Progenitor cell of endocrine pancreas (in vitro differentiated cells): ENCODE results near the gene INPP5J. TPM values are rescaled to one million over a fixed set of nuclear protein-coding genes. Genes with fewer than 3 reads are reported as not detected.

Source experiments
- DNase-seq: peaks from one replicate; pipeline ENCODE4 v3.0.0; 2021; ENCODE audit warnings: low spot score; ENCODE audit not compliant: unreplicated experiment
- H3K27ac Mint-ChIP-seq: 2 replicates; pipeline ENCODE4 v1.8.0; 2021; ENCODE audit warnings: mild to moderate bottlenecking, moderate library complexity, mixed read lengths
- H3K27me3 Mint-ChIP-seq: 2 replicates; pipeline ENCODE4 v1.8.0; 2021; ENCODE audit warnings: mixed read lengths
- H3K36me3 Mint-ChIP-seq: 2 replicates; pipeline ENCODE4 v1.8.0; 2022; ENCODE audit warnings: mixed read lengths; ENCODE audit not compliant: insufficient read depth
- H3K4me1 Mint-ChIP-seq: 2 replicates; pipeline ENCODE4 v1.8.0; 2021; ENCODE audit warnings: low read depth, mixed read lengths
- H3K4me3 Mint-ChIP-seq: 2 replicates; pipeline ENCODE4 v1.8.0; 2021; ENCODE audit warnings: low read depth, mild to moderate bottlenecking, moderate library complexity, mixed read lengths
- H3K9me3 Mint-ChIP-seq: 2 replicates; pipeline ENCODE4 v1.8.0; 2021; ENCODE audit warnings: low read depth, mixed read lengths
- CTCF ChIP-seq: fragments of 200-600 bp; sonication (generic); IDR thresholded peaks from one replicate; pipeline ENCODE4 v1.5.0; 2021; ENCODE audit warnings: antibody characterized with exemption, mild to moderate bottlenecking; ENCODE audit not compliant: unreplicated experiment
- total RNA-seq: library from RNA; stranded (reverse); gene quantifications from 2 replicates; pipeline ENCODE4 v1.2.1, GENCODE V29; 2021

The INPP5J gene
- total RNA-seq, 1 donor from 2014 or later: 17.9 TPM

GRCh38 chr22:31126128-31126868 lies 3.5 kb downstream of the INPP5J start:
- no peak for DNase-seq
- no peak for TF ChIP-seq CTCF
- Mint-ChIP-seq H3K4me1 (peaks cover 6% of the 10 kb centered on the region), H3K27ac (no peak overlapping the region), H3K4me3 (no peak overlapping the region), H3K9me3 (no peaks in the 10 kb centered on the region), H3K27me3 (no peaks in the 10 kb centered on the region), H3K36me3 (no peaks in the 10 kb centered on the region)

- H3K4me3 Mint-ChIP-seq: no peak overlapping the region
- TF ChIP-seq CTCF: no peak
- H3K9me3 Mint-ChIP-seq: no peaks in the 10 kb centered on the region
- H3K27me3 Mint-ChIP-seq: no peaks in the 10 kb centered on the region
- H3K36me3 Mint-ChIP-seq: no peaks in the 10 kb centered on the region
- H3K27ac Mint-ChIP-seq: no peak overlapping the region
- peaks cover 8% of the 10 kb centered on the region for H3K4me1 Mint-ChIP-seq
- no peak for DNase-seq
Observed at GRCh38 chr22:31126869-31127175, 4.1 kb downstream of the INPP5J start.

- no peak overlapping the region for H3K27ac Mint-ChIP-seq
- peaks cover 6% of the 10 kb centered on the region for H3K4me1 Mint-ChIP-seq
- H3K4me3 Mint-ChIP-seq: no peak overlapping the region
- no peaks in the 10 kb centered on the region for H3K9me3 Mint-ChIP-seq
- no peak for DNase-seq
- H3K36me3 Mint-ChIP-seq: no peaks in the 10 kb centered on the region
- H3K27me3 Mint-ChIP-seq: no peaks in the 10 kb centered on the region
- no peak for TF ChIP-seq CTCF
Observed at GRCh38 chr22:31127181-31127772, 4.5 kb downstream of the INPP5J start.

- no peaks in the 10 kb centered on the region for H3K9me3 Mint-ChIP-seq
- DNase-seq: no peak
- no peak overlapping the region for H3K27ac Mint-ChIP-seq
- no peaks in the 10 kb centered on the region for H3K27me3 Mint-ChIP-seq
- peaks cover 5% of the 10 kb centered on the region for H3K4me1 Mint-ChIP-seq
- H3K36me3 Mint-ChIP-seq: no peaks in the 10 kb centered on the region
- TF ChIP-seq CTCF: no peak
- H3K4me3 Mint-ChIP-seq: no peak overlapping the region
Observed at GRCh38 chr22:31128156-31128555, 5.4 kb downstream of the INPP5J start.

- no peak for DNase-seq
- H3K27me3 Mint-ChIP-seq: no peaks in the 10 kb centered on the region
- H3K4me1 Mint-ChIP-seq: peaks cover 2% of the 10 kb centered on the region
- no peak overlapping the region for H3K4me3 Mint-ChIP-seq
- no peak for TF ChIP-seq CTCF
- H3K27ac Mint-ChIP-seq: no peak overlapping the region
- no peaks in the 10 kb centered on the region for H3K36me3 Mint-ChIP-seq
- no peaks in the 10 kb centered on the region for H3K9me3 Mint-ChIP-seq
Observed at GRCh38 chr22:31130873-31131272, 8.1 kb downstream of the INPP5J start.
